GM15510 (cell line): ENCODE data around the gene CPM.

Experiments used
- POLR2A ChIP-seq: IDR thresholded peaks from 3 replicates; pipeline ENCODE4 v1.6.1; 2011; ENCODE audit warnings: borderline replicate concordance; ENCODE audit not compliant: insufficient read length; ENCODE audit errors: extremely low read depth

CPM gene

DNA sequence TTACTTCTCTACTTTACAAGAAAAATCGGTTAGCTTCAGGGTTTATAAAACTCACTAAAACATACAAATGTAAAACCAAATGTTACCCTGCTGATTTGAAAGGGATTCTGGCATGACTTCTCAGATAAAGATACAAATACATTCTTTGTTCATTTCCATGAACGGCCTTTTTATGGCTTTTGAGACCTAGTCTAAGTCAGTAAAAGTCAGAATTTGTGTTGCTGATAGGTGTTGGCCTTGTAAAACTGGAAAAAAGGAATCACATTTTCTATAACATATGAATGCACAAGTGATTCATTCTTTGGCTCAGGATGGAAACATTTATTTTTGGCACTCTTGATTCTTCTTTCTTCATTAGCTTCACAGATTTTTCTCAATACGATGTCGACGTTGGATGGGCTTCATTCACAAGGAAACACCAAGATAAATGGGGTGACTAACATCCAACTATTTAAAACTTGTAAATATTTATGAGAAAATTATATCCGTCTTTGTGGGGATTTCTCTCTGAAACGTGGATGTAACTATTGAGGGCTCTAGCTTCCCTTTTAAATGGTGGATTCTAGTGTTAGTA is 27.0 kb upstream of the CPM start:
- TF ChIP-seq POLR2A, result no peak

GRCh38 chr12:68959143-68959858 is 26.3 kb upstream of the CPM start:
- TF ChIP-seq POLR2A, result no peak

DNA sequence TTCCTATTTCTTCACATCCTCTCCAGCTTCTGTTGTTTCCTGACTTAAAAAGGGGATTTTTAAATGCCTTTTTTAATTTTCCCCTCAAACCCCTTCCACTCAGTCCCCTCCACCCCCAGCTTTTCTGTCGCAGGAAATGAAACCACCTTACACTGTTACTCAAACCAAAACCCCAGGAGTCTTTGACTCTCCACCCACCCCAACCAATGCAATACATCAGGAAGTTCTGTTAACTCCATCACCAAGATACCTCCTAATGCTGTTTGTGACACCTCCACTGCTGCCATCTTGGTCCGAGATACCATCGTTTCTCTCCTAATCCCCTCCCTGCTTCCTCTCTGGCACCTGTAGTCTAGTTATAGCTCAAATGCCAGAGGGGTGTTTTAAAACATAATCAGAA is 25.4 kb upstream of the CPM start:
- TF ChIP-seq POLR2A, result no peak

DNA sequence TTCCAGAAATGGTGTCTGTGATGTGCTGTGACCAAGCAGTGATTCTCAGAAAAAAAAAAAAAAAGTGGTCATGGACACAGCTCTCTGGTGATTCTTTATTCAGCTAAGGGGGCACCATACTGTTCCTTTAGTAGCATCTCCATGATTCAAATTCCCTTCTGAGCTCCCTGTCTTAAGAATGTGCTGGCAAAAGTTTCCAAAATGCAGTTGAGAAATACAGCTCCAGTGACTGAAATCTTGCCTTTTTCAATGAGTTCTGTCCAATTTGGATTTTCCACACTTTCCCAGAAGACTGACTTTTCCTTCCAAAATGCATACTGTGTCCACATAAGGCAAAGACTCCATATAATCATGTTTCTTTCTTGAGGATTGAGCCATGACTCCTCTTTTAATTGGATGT is 24.3 kb upstream of the CPM start:
- no peak for TF ChIP-seq POLR2A

GRCh38 chr12:68956466-68956865 is 23.5 kb upstream of the CPM start:
- no peak for TF ChIP-seq POLR2A

DNA sequence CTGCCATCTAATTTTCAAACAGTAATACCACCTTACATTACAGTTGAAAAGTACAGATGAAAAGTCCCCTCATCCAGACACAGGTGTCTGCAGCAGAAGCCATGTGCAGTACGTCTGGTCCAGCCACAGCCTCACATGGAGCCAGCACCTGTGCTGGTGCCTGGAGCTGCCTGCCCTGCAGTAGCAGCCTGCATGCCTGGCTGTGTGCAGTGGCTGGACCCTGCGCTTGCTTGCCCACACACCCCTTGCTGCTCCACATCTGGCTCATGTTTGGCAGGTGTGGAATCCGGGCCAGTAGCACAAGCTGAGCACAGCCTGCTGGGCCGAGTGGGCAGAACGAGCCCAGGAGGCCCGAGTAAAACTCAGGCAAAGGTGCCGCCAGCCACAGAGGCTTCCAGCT is 21.8 kb upstream of the CPM start:
- no peak for TF ChIP-seq POLR2A

DNA sequence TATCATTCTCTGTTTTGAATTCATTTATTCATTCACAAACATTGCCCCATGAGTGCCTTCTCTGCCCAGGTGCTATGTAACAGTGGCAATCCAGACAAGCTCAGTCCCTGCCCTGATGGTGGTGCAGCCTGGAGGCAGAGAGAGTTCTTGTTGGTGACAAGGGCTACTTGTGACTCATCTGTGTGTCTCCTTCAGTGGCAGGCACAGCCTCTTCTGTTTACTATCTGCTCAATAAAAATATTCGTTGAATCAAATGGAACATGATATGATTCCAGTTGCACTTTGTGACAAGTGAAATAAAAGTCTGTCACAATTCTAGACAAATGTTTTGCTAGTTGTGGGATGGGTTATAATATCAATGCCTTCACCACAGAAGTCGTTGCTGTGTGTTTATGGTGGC is 20.6 kb upstream of the CPM start:
- TF ChIP-seq POLR2A, result no peak

DNA sequence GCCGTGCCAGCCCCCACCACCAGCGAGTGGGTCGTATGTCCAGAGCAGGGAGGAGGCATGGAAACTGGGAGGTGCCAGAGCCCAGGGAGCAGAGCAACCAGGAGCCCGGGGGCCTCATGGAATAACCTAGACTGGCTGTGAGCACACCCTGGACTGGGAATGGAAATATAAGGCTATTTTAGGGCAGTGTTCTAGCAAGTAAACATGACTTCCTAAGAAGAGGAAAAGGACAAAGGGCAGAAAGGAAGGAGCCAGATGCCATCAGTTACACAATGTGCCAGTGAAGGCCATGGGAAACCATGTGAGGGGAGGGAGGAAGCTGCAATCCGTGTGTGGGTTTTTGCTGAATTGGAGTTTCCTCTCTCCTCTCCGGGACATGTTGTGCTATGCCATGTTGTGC is 18.7 kb upstream of the CPM start:
- TF ChIP-seq POLR2A, result no peak

- TF ChIP-seq POLR2A, result no peak
These were observed 17.5 kb upstream of the CPM start for GRCh38 chr12:68950511-68950910.

DNA sequence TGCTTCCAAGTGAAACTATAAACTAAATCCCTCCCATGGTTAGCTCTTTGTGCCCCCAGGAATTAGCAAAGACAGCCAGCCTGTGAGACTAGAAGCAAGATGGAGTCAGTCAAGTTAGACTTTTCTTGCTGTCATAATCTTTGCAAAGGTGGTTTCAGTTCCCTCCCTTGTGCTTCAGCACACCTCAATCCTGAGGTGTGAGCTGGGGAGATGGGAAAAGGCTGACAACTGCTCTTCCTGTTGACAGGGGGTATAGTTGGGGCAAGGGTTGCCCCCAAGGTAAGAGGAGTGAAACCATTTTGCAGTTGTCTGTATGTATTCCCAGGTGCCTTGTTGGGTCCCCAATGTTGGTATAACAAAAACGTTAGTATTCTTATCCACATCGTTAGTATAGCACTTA is 12.3 kb upstream of the CPM start:
- TF ChIP-seq POLR2A, result no peak

DNA sequence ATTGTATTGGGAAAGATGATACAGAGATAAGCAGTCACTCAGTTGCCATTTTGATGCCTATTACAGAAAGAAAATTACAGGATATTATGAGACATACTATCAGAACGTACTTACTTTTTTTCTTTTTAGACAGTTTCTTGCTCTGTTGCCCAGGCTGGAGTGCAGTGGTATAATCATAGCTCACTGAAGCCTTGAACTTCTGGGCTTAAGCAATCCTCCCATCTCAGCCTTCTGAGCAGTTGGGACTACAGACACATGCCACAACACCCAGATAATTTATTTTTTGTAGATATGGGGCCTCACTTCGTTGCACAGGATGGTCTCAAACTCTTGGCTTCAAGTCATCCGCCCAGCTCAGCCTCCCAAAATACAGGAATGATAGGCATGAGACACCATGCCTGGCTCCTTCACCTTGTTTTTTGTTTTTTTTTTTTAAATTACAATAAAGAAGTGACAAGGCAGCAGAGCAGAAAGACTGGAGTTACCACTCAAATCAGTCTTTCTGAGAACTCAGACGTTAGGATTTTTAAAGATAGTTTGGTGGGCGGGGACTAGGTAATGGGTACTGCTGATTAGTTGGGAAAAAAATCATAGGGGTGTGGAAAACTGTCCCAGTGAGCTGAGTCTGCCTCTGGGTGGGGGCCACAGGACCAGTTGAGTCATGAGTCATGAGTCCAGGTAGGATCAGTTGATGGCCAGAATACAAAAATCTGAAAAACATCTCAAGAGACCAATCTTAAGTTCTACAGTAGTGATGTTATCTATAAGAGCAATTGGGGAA is 11.5 kb upstream of the CPM start:
- TF ChIP-seq POLR2A, result no peak

DNA sequence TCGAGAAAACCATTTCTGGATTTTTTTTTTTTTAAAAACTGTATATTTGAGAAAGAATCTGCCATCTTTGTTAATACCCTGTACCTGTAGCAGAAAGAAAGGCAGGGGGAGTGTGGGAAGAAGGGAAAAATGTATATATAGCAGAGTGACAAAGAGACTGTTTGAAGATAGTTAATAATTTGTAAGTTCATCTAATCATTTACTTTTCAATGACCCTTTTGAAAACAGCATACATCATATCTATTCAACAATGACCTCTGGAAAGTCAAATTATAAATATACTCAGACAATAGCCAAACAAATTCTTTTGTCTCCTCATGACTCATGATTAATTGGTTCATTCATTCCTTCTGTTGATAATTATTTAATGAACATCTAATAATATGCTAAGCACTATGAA is 10.9 kb upstream of the CPM start:
- TF ChIP-seq POLR2A, result no peak

GRCh38 chr12:68940731-68941130 is 7.8 kb upstream of the CPM start:
- no peak for TF ChIP-seq POLR2A

- no peak for TF ChIP-seq POLR2A
These were observed 6.5 kb upstream of the CPM start for GRCh38 chr12:68939505-68939904.

DNA sequence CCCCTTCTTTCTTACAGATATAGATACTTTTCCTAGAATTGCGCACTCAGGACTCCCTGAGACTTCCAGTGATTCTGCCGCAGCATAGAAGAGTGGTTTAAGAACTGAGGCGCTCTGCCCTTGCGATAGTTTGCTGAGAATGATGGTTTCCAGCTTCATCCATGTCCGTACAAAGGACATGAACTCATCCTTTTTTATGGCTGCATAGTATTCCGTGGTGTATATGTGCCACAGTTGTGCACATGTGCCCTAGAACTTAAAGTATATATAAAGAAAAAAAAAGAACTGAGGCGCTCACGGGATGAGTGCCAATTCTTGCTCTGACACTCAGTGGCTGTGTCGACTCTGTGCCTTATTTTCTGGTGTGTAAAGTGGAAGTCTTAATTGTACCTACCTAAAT is 1.4 kb upstream of the CPM start:
- TF ChIP-seq POLR2A, result no peak

DNA sequence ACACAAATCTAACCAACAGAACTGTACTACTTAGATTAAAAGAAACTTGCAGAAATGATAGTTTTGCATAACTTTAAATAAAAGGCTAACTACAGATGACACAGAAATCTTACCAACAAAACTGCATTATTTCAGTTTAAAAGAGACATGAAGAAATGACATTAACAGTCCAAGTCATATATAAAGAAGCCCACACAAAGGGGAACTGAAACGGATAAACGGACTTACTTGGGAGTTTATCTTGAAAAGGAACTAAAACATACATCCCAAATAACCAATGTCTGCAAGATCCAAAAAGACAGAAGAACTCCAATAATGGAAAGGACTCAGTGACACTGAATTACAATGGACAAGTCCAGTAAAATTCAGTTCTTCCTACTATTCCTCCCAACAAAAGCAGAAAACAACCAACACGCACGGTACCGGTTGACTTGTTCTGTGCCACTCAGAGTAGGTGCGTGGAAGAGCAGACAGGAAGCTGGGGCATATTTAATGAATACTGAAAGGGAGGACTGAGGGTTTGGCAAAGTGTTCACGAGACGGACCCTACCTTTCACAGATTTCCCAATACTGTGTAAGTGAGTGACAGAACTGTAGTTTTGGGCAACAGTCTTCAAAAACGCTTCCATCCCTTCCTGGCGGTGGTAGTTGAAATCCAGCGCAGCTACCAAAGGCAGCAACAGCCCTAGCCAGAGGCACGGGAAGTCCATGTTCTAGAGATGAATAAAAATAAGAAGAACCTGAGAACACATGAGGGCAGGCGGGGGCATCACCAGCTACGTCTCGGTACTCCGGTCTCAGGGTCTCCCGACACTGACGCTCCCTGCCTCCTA is 627 bp downstream of the CPM start:
- TF ChIP-seq POLR2A, result no peak

- no peak for TF ChIP-seq POLR2A
These were observed 2.8 kb downstream of the CPM start for GRCh38 chr12:68930178-68930577.
